ENCODE results near the gene SLMAP. TPM values are rescaled to one million over a fixed set of nuclear protein-coding genes. Genes with fewer than 3 reads are reported as not detected.
A peak's percentile ranks its signal among the peaks of the same experiment; 100 is the strongest.

Gene SLMAP
- polyA plus RNA-seq, 3 donors from 2014 or later, result 11.0 to 31.2 (median 19.3) TPM

GRCh38 chr3:57733790-57734189, 22.3 kb upstream of the SLMAP start:
- Mint-ChIP-seq H3K27me3 (ENCODE audit: low read depth in 3 of 3) (peaks cover 0 to 2% (median 0%) of the 10 kb centered on the region in 3 donors), H3K4me3 (no peak overlapping the region), H3K36me3 (peaks cover 0 to 3% (median 0%) of the 10 kb centered on the region in 3 donors), H3K27ac (no peak overlapping the region), H3K9me3 (no peaks in the 10 kb centered on the region), H3K4me1 (no peaks in the 10 kb centered on the region)
- DNase-seq, result no peak

DNA sequence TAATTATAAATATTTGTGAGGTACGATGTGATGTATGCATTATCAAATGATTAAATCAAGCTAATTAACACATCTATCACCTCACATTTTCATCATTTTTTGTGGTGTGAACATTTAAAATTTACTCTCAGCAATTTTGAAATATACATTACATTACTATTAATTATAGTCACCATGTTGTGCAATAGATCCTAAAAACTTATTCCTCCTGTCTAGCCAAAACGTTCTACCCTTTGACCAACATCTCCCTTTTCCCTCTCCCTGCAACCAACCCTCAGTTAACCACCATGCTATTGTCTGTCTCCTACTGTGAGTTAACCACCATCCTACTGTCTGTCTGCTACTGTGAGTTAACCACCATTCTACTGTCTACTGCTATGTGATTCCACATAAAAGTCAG, 20.7 kb upstream of the SLMAP start:
- Mint-ChIP-seq H3K4me3 (no peak overlapping the region), H3K4me1 (no peaks in the 10 kb centered on the region), H3K27ac (no peak overlapping the region), H3K27me3 (ENCODE audit: low read depth in 3 of 3) (peaks cover 0 to 2% (median 0%) of the 10 kb centered on the region in 3 donors), H3K36me3 (peaks cover 0 to 3% (median 0%) of the 10 kb centered on the region in 3 donors), H3K9me3 (no peaks in the 10 kb centered on the region)
- no peak for DNase-seq

DNA sequence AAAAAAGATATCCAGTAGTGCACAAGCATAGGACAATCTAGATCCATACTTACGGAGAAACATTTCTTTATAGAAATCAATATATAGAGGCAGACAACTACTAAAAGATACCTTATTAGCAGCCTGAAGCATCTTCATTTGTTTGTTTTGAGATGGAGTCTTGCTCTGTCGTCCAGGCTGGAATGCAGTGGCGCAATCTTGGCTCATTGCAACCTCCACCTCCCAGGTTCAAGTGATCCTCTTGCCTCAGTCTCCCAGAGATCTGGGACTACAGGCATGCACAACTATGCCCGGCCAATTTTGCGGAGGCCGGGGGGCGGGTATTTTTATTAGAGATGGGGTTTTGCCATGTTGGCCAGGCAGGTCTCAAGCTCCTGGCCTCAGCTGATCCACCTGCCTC, 18.3 kb upstream of the SLMAP start:
- no peak overlapping the region for H3K27ac Mint-ChIP-seq

DNA sequence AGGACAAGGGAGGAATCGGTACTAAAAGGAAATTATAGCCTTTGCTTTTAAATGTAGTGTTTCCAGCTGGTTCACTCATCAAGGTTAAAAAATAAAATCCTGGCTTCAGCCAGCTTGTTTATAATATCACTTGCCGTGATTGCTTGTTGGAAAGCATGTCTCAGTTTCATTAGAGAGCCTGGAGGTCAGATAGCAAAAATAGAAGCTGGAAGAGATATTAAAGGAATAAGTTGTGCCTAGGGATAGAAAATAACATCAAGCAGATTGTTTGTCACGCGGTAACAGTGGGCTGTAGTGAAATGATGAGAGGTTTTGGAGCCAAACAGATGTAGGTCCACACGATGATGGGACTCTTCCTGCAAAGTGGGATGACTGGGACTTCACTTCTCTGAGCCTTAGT, 17.7 kb upstream of the SLMAP start:
- Mint-ChIP-seq H3K36me3 (no peaks in the 10 kb centered on the region), H3K27ac (peak overlapping the region in 1 of 6 donors; percentile 35), H3K9me3 (no peaks in the 10 kb centered on the region), H3K4me1 (no peaks in the 10 kb centered on the region), H3K4me3 (no peak overlapping the region), H3K27me3 (ENCODE audit: low read depth in 3 of 3) (peaks cover 0 to under 1% (median 0%) of the 10 kb centered on the region in 3 donors)
- DNase-seq, result no peak

More for the DNA sequence above, 18.3 kb upstream of the SLMAP start:
- no peaks in the 10 kb centered on the region for H3K9me3 Mint-ChIP-seq
- DNase-seq, result no peak
- no peaks in the 10 kb centered on the region for H3K4me1 Mint-ChIP-seq
- H3K27me3 Mint-ChIP-seq (ENCODE audit: low read depth in 3 of 3), result no peaks in the 10 kb centered on the region
- H3K4me3 Mint-ChIP-seq, result no peak overlapping the region
- H3K36me3 Mint-ChIP-seq, result no peaks in the 10 kb centered on the region

DNA sequence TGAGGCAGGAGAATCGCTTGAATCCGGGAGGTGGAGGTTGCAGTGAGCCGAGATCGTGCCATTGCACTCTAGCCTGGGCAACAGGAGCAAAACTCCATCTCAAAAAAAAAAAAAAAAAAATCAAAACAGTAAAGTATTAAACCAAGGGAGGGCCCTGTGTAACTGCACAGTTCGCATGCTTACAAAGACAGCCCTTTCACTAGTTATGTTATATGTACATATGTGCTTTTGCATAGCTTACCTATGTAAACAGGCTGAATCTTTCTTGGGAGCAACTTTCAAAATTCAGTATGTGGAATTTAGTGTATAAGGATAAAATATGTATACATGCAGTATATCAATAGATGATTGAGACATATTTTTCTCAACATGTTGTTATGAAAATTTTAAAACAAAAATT, 16.1 kb upstream of the SLMAP start:
- no peaks in the 10 kb centered on the region for H3K4me1 Mint-ChIP-seq
- H3K9me3 Mint-ChIP-seq, result no peaks in the 10 kb centered on the region

GRCh38 chr3:57743496-57743895, 12.6 kb upstream of the SLMAP start:
- H3K27me3 Mint-ChIP-seq (ENCODE audit: low read depth in 3 of 3), result peaks cover 0 to 6% (median 3%) of the 10 kb centered on the region in 3 donors
- DNase-seq, result no peak
- H3K36me3 Mint-ChIP-seq, result no peaks in the 10 kb centered on the region
- no peak overlapping the region for H3K27ac Mint-ChIP-seq
- H3K4me1 Mint-ChIP-seq, result no peaks in the 10 kb centered on the region
- no peaks in the 10 kb centered on the region for H3K9me3 Mint-ChIP-seq
- no peak overlapping the region for H3K4me3 Mint-ChIP-seq

More for the DNA sequence above, 16.1 kb upstream of the SLMAP start:
- no peak overlapping the region for H3K27ac Mint-ChIP-seq
- no peak for DNase-seq
- no peaks in the 10 kb centered on the region for H3K36me3 Mint-ChIP-seq
- H3K4me3 Mint-ChIP-seq, result no peak overlapping the region
- peaks cover 0 to 3% (median 2%) of the 10 kb centered on the region in 3 donors for H3K27me3 Mint-ChIP-seq (ENCODE audit: low read depth in 3 of 3)

- no peak overlapping the region for H3K27ac Mint-ChIP-seq
- peaks cover 0 to 6% (median 3%) of the 10 kb centered on the region in 3 donors for H3K27me3 Mint-ChIP-seq (ENCODE audit: low read depth in 3 of 3)
- no peaks in the 10 kb centered on the region for H3K4me1 Mint-ChIP-seq
- no peak for DNase-seq
- H3K4me3 Mint-ChIP-seq, result no peak overlapping the region
- H3K36me3 Mint-ChIP-seq, result no peaks in the 10 kb centered on the region
- no peaks in the 10 kb centered on the region for H3K9me3 Mint-ChIP-seq
These were observed 11.0 kb upstream of the SLMAP start for GRCh38 chr3:57745101-57745500.

- no peaks in the 10 kb centered on the region for H3K9me3 Mint-ChIP-seq
- H3K4me1 Mint-ChIP-seq, result no peaks in the 10 kb centered on the region
- H3K36me3 Mint-ChIP-seq, result no peaks in the 10 kb centered on the region
- H3K27me3 Mint-ChIP-seq (ENCODE audit: low read depth in 3 of 3), result peaks cover 0 to 6% (median 3%) of the 10 kb centered on the region in 3 donors
- no peak overlapping the region for H3K27ac Mint-ChIP-seq
- H3K4me3 Mint-ChIP-seq, result no peak overlapping the region
- DNase-seq, result no peak
These were observed 9.7 kb upstream of the SLMAP start for GRCh38 chr3:57746156-57747010.

DNA sequence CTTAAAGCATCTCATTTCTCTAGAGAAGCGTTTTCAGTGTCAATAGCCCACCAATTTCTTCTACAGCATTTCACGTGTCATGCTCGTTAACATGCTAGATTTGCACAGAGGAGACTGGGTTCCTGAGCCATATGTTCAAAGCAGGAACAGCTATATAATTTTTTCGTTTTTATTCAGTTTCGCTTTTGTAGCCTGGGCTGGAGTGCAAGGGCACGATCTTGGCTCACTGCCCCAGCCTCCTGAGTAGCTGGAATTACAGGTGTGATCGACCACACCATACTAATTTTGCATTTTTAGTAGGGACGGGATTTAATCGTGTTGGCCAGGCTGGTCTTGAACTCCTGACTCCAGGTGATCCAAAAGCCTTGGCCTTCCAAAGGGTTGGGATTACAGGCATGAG, 6.6 kb upstream of the SLMAP start:
- Mint-ChIP-seq H3K27me3 (ENCODE audit: low read depth in 3 of 3) (peaks cover 0 to 4% (median 0%) of the 10 kb centered on the region in 3 donors), H3K4me3 (no peak overlapping the region), H3K36me3 (no peaks in the 10 kb centered on the region), H3K4me1 (no peaks in the 10 kb centered on the region), H3K27ac (no peak overlapping the region), H3K9me3 (no peaks in the 10 kb centered on the region)
- no peak for DNase-seq

DNA sequence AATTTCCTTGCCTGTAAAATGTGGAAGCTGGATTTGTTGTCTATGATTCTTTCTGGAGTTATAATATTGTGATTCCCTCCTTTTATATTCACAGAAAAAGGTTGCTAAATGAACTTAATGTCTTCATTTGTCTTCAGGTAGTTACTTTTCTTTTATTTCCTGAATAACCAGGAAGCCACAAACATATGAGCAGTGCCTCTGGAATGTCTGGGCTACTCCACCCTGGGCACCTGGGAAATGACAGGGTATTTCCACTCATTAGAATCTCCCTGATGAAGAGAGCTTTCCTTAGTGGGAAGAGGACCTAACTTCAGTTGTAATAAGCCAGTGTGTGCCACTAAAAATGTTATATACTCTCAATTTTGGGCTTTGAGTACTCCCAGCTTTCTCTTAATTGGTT, 3.8 kb upstream of the SLMAP start:
- H3K27me3 Mint-ChIP-seq (ENCODE audit: low read depth in 3 of 3), result peaks cover 0 to 4% (median 3%) of the 10 kb centered on the region in 3 donors
- no peaks in the 10 kb centered on the region for H3K9me3 Mint-ChIP-seq
- H3K27ac Mint-ChIP-seq, result no peak overlapping the region
- peaks cover 12% of the 10 kb centered on the region in 2 donors for H3K4me1 Mint-ChIP-seq
- no peaks in the 10 kb centered on the region for H3K36me3 Mint-ChIP-seq
- DNase-seq, result no peak
- no peak overlapping the region for H3K4me3 Mint-ChIP-seq

- no peak overlapping the region for H3K4me3 Mint-ChIP-seq
- H3K27ac Mint-ChIP-seq, result no peak overlapping the region
- H3K36me3 Mint-ChIP-seq, result no peaks in the 10 kb centered on the region
- no peaks in the 10 kb centered on the region for H3K9me3 Mint-ChIP-seq
- no peak for DNase-seq
- H3K4me1 Mint-ChIP-seq, result peaks cover 19% of the 10 kb centered on the region in 2 donors
- peaks cover 0 to 4% (median 3%) of the 10 kb centered on the region in 3 donors for H3K27me3 Mint-ChIP-seq (ENCODE audit: low read depth in 3 of 3)
These were observed 3.1 kb upstream of the SLMAP start for GRCh38 chr3:57753016-57753415.

GRCh38 chr3:57755368-57755675, 787 bp upstream of the SLMAP start:
- H3K4me1 Mint-ChIP-seq, result peaks cover 38 to 42% of the 10 kb centered on the region in 2 donors
- peaks cover 0 to 4% (median 3%) of the 10 kb centered on the region in 3 donors for H3K27me3 Mint-ChIP-seq (ENCODE audit: low read depth in 3 of 3)
- H3K4me3 Mint-ChIP-seq, result peak overlapping the region; percentile 93 to 99 (median 96)
- no peaks in the 10 kb centered on the region for H3K9me3 Mint-ChIP-seq
- peak in 1 of 3 donors; percentile 19 for DNase-seq
- no peaks in the 10 kb centered on the region for H3K36me3 Mint-ChIP-seq
- peak overlapping the region; percentile 84 to 97 (median 94) for H3K27ac Mint-ChIP-seq

DNA sequence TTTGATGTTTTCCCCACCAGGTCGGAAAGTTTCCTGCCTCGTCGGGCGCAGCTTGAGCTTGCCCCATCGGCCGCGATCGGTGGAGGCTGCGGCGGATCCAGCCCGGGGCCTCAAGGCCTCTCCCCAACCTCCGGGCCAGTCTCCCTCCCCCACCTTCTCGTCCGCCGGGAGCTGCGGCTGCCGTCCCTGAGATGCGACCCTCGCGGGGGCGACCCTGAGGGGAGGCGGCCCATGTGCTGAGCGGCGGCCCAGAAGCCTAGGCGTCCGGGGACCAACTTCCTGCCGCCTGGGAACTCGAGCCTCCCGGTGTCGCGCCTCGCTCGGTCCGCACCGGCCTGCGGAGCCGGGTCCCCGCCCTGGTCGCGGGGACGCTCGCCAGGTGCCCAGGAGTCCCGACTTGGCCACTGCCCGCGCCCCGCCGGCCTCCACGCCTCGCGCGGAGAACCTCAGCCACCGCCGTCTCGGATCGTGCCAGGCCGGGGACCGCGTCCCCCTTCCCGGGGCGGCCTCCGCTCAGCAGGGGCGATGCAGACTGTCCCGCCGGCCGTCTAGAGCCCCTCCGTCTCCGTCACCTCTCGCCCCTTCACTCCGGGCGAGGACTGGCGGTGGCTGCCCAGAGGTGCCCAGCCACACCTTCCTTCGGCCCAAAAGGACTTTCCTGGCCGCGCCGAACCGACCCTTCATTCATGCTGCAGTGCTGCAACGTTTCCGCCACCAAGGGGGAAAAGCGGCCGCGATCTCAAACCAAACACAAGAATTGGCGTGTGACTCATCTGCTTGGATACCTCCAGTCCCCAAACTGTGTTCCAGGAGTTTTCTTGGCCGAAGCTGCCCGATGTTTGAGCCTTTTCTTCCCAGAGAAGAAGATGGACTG, 656 bp downstream of the SLMAP start:
- peak in 1 of 3 donors; percentile 38 for DNase-seq
- peaks cover 40 to 55% of the 10 kb centered on the region in 2 donors for H3K4me1 Mint-ChIP-seq
- H3K27me3 Mint-ChIP-seq (ENCODE audit: low read depth in 3 of 3), result peaks cover 0 to 5% (median 3%) of the 10 kb centered on the region in 3 donors
- peak overlapping the region; percentile 80 to 97 (median 94) for H3K27ac Mint-ChIP-seq
- H3K4me3 Mint-ChIP-seq, result peak overlapping the region; percentile 93 to 99 (median 96)
- H3K36me3 Mint-ChIP-seq, result no peaks in the 10 kb centered on the region
- no peaks in the 10 kb centered on the region for H3K9me3 Mint-ChIP-seq
